ENCODE results near the gene BABAM2. TPM values are rescaled to one million over a fixed set of nuclear protein-coding genes. Genes with fewer than 3 reads are reported as not detected.

BABAM2 gene
- total RNA-seq, 2 experiments from 2014 or later: 66.8 to 68.4 TPM

- TF ChIP-seq CTCF (IDR thresholded peaks at IDR 0.05): no peak
- ChIA-PET CTCF (no interaction called here), POLR2A (no interaction called here)
- ATAC-seq: no peak
- intact Hi-C loops (cut with micrococcal nuclease): no loop called here
- Mint-ChIP-seq H3K9me3 (no peaks in the 10 kb centered on the region), H3K27me3 (no peaks in the 10 kb centered on the region), H3K36me3 (ENCODE audit: low read depth) (peaks cover 32% of the 10 kb centered on the region), H3K27ac (no peak overlapping the region), H3K4me3 (no peak overlapping the region), H3K4me1 (ENCODE audit: low read depth) (peaks cover 11% of the 10 kb centered on the region)
- DNase-seq: no peak
Measured at GRCh38 chr2:27935026-27935425, 44.5 kb downstream of the BABAM2 start.

- TF ChIP-seq CTCF (IDR thresholded peaks at IDR 0.05): no peak
- Mint-ChIP-seq H3K36me3 (ENCODE audit: low read depth) (peaks cover 17% of the 10 kb centered on the region), H3K27me3 (no peaks in the 10 kb centered on the region), H3K27ac (no peak overlapping the region), H3K4me3 (no peak overlapping the region), H3K9me3 (no peaks in the 10 kb centered on the region), H3K4me1 (ENCODE audit: low read depth) (peaks cover 8% of the 10 kb centered on the region)
- no peak for DNase-seq
- ChIA-PET CTCF (no interaction called here), POLR2A (no interaction called here)
- intact Hi-C loops (cut with micrococcal nuclease): no loop called here
- ATAC-seq: no peak
Measured at GRCh38 chr2:27940090-27940671, 49.7 kb downstream of the BABAM2 start.

- Mint-ChIP-seq H3K4me1 (ENCODE audit: low read depth) (peaks cover 10% of the 10 kb centered on the region), H3K9me3 (no peaks in the 10 kb centered on the region), H3K27ac (no peak overlapping the region)
Measured at GRCh38 chr2:27940982-27941381, 50.5 kb downstream of the BABAM2 start.

GRCh38 chr2:27942612-27943547 lies 52.4 kb downstream of the BABAM2 start:
- Mint-ChIP-seq H3K4me3 (no peak overlapping the region), H3K27ac (no peak overlapping the region), H3K36me3 (ENCODE audit: low read depth) (peaks cover 6% of the 10 kb centered on the region), H3K27me3 (no peaks in the 10 kb centered on the region), H3K4me1 (ENCODE audit: low read depth) (peaks cover 22% of the 10 kb centered on the region), H3K9me3 (no peaks in the 10 kb centered on the region)
- ATAC-seq: no peak
- no peak for DNase-seq
- ChIA-PET CTCF (interaction anchor here (1.3 kb wide), 1 partner anchor 239 kb away, joined by 3 read pairs; no protein-coding TSS in a partner anchor), POLR2A (no interaction called here)
- no peak for TF ChIP-seq CTCF (IDR thresholded peaks at IDR 0.05)
- intact Hi-C loops (cut with micrococcal nuclease): no loop called here

More at GRCh38 chr2:27940982-27941381, 50.5 kb downstream of the BABAM2 start:
- Mint-ChIP-seq H3K36me3 (ENCODE audit: low read depth) (peaks cover 13% of the 10 kb centered on the region), H3K27me3 (no peaks in the 10 kb centered on the region), H3K4me3 (no peak overlapping the region)
- intact Hi-C loops (cut with micrococcal nuclease): no loop called here
- CTCF ChIA-PET: no interaction called here
- TF ChIP-seq CTCF (IDR thresholded peaks at IDR 0.05): no peak
- DNase-seq: no peak
- POLR2A ChIA-PET: no interaction called here
- ATAC-seq: no peak

GRCh38 chr2:27946530-27947060 lies 56.1 kb downstream of the BABAM2 start:
- no peak for TF ChIP-seq CTCF (IDR thresholded peaks at IDR 0.05)
- intact Hi-C loops (cut with micrococcal nuclease): no loop called here
- POLR2A ChIA-PET: no interaction called here
- ATAC-seq: no peak
- H3K27ac Mint-ChIP-seq: no peak overlapping the region
- peaks cover 18% of the 10 kb centered on the region for H3K36me3 Mint-ChIP-seq (ENCODE audit: low read depth)
- DNase-seq: no peak
- CTCF ChIA-PET: interaction anchor here (0.6 to 1.3 kb wide), 3 partner anchors 76 to 263 kb away, joined by 3 read pairs; no protein-coding TSS in a partner anchor
- H3K9me3 Mint-ChIP-seq: peaks cover under 1% of the 10 kb centered on the region
- H3K27me3 Mint-ChIP-seq: no peaks in the 10 kb centered on the region
- no peak overlapping the region for H3K4me3 Mint-ChIP-seq
- H3K4me1 Mint-ChIP-seq (ENCODE audit: low read depth): peaks cover 42% of the 10 kb centered on the region
